ENCODE data around the gene TLE6. TPM values are rescaled to one million over a fixed set of nuclear protein-coding genes. Genes with fewer than 3 reads are reported as not detected.

TLE6 gene
- total and polyA plus RNA-seq, 10 of the 15 experiments (the other 5 are each of a cell fraction or from before 2014, with no cell fraction given): 2.7 to 13.8 (median 6.4) TPM

DNA sequence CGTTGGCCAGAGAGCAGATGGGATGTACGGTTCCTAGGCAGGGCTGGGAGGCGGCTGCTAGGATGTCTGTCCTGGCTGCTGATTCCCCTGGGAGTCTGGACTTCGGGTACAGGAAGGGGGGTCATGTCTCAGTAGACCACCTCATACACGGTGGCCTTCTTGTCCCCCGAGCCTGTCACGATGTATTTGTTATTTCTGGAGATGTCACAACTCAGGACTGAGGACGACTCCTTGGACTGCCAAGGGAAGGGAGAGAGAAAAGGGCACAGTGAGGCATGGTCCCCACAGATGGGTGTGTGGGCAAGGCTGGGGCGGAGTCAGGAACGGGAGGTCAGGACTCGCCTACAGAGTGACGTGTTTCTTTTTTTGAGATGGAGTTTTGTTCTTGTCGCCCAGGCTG lies 20.4 kb downstream of the TLE6 start:
- BruUV-seq (replicated peaks): no TSS peak
- H3K4me1 ChIP-seq (ENCODE audit: control insufficient read depth, insufficient read depth, low read length): no peaks in the 10 kb centered on the region
- RAD21 ChIA-PET (ENCODE audit: unreplicated experiment): no interaction called here
- H4K20me1 ChIP-seq (ENCODE audit: control insufficient read depth, insufficient read depth): no peaks in the 10 kb centered on the region
- in situ Hi-C loops (cut with MboI) (no loop called here), intact Hi-C loops (cut with micrococcal nuclease; ENCODE audit: unreplicated experiment) (no loop called here)
- H3K27ac ChIP-seq (ENCODE audit: control insufficient read depth, insufficient read depth): no peak overlapping the region
- SMC1A ChIA-PET (ENCODE audit: uncharacterized antibody, unreplicated experiment): no interaction called here
- CTCF ChIA-PET: no interaction called here
- H3K9me3 ChIP-seq (replicated peaks; ENCODE audit: control insufficient read depth, insufficient read depth, low read length): no peaks in the 10 kb centered on the region
- DNase-seq (ENCODE audit: low read depth, low spot score) (no peak), ATAC-seq (no peak), FAIRE-seq (no peak)
- no peak overlapping the region for H3K4me3 ChIP-seq
- no peaks in the 10 kb centered on the region for H3K27me3 ChIP-seq (replicated peaks in 1 of 2; ENCODE audit: control insufficient read depth in 2 of 2, insufficient read depth in 2 of 2, low read length in 1 of 2)
- H3K9ac ChIP-seq (ENCODE audit: control insufficient read depth, insufficient read depth, low read length): no peak overlapping the region
- WGBS (ENCODE audit: insufficient coverage, insufficient replicate concordance, low lambda C conversion rate, missing lambda C conversion rate): 49% methylated on average over 13 of the region's 13 CpGs
- H3K4me2 ChIP-seq (ENCODE audit: control insufficient read depth, insufficient read depth): no peak overlapping the region
- no peak overlapping the region for H2AFZ ChIP-seq (ENCODE audit: control insufficient read depth, low read depth, low read length)
- TF ChIP-seq, protein P1, sequence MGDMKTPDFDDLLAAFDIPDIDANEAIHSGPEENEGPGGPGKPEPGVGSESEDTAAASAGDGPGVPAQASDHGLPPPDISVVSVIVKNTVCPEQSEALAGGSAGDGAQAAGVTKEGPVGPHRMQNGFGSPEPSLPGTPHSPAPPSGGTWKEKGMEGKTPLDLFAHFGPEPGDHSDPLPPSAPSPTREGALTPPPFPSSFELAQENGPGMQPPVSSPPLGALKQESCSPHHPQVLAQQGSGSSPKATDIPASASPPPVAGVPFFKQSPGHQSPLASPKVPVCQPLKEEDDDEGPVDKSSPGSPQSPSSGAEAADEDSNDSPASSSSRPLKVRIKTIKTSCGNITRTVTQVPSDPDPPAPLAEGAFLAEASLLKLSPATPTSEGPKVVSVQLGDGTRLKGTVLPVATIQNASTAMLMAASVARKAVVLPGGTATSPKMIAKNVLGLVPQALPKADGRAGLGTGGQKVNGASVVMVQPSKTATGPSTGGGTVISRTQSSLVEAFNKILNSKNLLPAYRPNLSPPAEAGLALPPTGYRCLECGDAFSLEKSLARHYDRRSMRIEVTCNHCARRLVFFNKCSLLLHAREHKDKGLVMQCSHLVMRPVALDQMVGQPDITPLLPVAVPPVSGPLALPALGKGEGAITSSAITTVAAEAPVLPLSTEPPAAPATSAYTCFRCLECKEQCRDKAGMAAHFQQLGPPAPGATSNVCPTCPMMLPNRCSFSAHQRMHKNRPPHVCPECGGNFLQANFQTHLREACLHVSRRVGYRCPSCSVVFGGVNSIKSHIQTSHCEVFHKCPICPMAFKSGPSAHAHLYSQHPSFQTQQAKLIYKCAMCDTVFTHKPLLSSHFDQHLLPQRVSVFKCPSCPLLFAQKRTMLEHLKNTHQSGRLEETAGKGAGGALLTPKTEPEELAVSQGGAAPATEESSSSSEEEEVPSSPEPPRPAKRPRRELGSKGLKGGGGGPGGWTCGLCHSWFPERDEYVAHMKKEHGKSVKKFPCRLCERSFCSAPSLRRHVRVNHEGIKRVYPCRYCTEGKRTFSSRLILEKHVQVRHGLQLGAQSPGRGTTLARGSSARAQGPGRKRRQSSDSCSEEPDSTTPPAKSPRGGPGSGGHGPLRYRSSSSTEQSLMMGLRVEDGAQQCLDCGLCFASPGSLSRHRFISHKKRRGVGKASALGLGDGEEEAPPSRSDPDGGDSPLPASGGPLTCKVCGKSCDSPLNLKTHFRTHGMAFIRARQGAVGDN (IDR thresholded peaks at IDR 0.05): no peak
- no peak for TF ChIP-seq RB1 (IDR thresholded peaks at IDR 0.05; ENCODE audit: borderline replicate concordance)
- no peaks in the 10 kb centered on the region for H3K36me3 ChIP-seq (ENCODE audit: control insufficient read depth in 2 of 2, insufficient read depth in 2 of 2, low read length in 1 of 2)
- POLR2A ChIA-PET: no interaction called here
- H3K79me2 ChIP-seq (ENCODE audit: control insufficient read depth, insufficient read depth, low read length): no peaks in the 10 kb centered on the region

DNA sequence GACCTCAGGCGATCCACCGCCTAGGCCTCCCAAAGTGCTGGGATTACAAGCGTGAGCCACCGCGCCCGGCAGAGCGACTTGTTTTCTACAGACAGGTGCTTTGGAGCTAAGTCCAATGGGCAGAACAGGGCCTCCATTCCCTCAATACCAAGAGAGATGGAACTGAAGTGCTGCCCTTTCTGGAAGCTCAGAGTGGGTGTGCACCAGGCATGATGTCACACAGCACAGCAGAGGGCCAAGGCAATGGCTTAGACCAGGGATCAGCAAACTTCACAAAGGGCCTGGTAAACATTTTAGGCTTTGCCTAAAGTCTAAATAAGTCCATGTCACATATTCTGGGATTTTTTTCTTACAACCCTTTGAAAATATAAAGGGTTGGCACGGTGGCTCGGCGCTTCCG lies 21.3 kb downstream of the TLE6 start:
- intact Hi-C loops (cut with micrococcal nuclease; ENCODE audit: unreplicated experiment) (no loop called here), in situ Hi-C loops (cut with MboI) (no loop called here)
- Histone ChIP-seq H4K20me1 (ENCODE audit: control insufficient read depth, insufficient read depth) (no peaks in the 10 kb centered on the region), H3K4me1 (ENCODE audit: control insufficient read depth, insufficient read depth, low read length) (no peaks in the 10 kb centered on the region), H3K9me3 (replicated peaks; ENCODE audit: control insufficient read depth, insufficient read depth, low read length) (no peaks in the 10 kb centered on the region), H2AFZ (ENCODE audit: control insufficient read depth, low read depth, low read length) (no peak overlapping the region), H3K4me3 (no peak overlapping the region), H3K4me2 (ENCODE audit: control insufficient read depth, insufficient read depth) (no peak overlapping the region), H3K27me3 (replicated peaks in 1 of 2; ENCODE audit: control insufficient read depth in 2 of 2, insufficient read depth in 2 of 2, low read length in 1 of 2) (no peaks in the 10 kb centered on the region), H3K79me2 (ENCODE audit: control insufficient read depth, insufficient read depth, low read length) (no peaks in the 10 kb centered on the region), H3K9ac (ENCODE audit: control insufficient read depth, insufficient read depth, low read length) (no peak overlapping the region), H3K27ac (ENCODE audit: control insufficient read depth, insufficient read depth) (no peak overlapping the region), H3K36me3 (ENCODE audit: control insufficient read depth in 2 of 2, insufficient read depth in 2 of 2, low read length in 1 of 2) (no peaks in the 10 kb centered on the region)
- ChIA-PET POLR2A (no interaction called here), CTCF (no interaction called here), SMC1A (ENCODE audit: uncharacterized antibody, unreplicated experiment) (no interaction called here), RAD21 (ENCODE audit: unreplicated experiment) (no interaction called here)
- DNase-seq (ENCODE audit: low read depth, low spot score) (no peak), FAIRE-seq (no peak), ATAC-seq (no peak)
- BruUV-seq (replicated peaks): no TSS peak
- WGBS (ENCODE audit: insufficient coverage, insufficient replicate concordance, low lambda C conversion rate, missing lambda C conversion rate): 81% methylated on average over 11 of the region's 11 CpGs
- no peak for TF ChIP-seq PAX5 (IDR thresholded peaks at IDR 0.05; ENCODE audit: borderline replicate concordance, low read depth, low read length)
- TF ChIP-seq, protein P2, sequence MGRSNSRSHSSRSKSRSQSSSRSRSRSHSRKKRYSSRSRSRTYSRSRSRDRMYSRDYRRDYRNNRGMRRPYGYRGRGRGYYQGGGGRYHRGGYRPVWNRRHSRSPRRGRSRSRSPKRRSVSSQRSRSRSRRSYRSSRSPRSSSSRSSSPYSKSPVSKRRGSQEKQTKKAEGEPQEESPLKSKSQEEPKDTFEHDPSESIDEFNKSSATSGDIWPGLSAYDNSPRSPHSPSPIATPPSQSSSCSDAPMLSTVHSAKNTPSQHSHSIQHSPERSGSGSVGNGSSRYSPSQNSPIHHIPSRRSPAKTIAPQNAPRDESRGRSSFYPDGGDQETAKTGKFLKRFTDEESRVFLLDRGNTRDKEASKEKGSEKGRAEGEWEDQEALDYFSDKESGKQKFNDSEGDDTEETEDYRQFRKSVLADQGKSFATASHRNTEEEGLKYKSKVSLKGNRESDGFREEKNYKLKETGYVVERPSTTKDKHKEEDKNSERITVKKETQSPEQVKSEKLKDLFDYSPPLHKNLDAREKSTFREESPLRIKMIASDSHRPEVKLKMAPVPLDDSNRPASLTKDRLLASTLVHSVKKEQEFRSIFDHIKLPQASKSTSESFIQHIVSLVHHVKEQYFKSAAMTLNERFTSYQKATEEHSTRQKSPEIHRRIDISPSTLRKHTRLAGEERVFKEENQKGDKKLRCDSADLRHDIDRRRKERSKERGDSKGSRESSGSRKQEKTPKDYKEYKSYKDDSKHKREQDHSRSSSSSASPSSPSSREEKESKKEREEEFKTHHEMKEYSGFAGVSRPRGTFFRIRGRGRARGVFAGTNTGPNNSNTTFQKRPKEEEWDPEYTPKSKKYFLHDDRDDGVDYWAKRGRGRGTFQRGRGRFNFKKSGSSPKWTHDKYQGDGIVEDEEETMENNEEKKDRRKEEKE (IDR thresholded peaks at IDR 0.05): no peak
- no peak for TF ChIP-seq CHD2 (IDR thresholded peaks at IDR 0.05; ENCODE audit: borderline replicate concordance, low read depth, low read length)
- no peak for TF ChIP-seq RUNX3 (IDR thresholded peaks at IDR 0.05; ENCODE audit: low read length)
- TF ChIP-seq NFYA (IDR thresholded peaks at IDR 0.05; ENCODE audit: borderline replicate concordance, low read depth, low read length): no peak
- TF ChIP-seq EZH2 (IDR thresholded peaks at IDR 0.05; ENCODE audit: borderline replicate concordance, control insufficient read depth, low read depth, low read length): no peak
- TF ChIP-seq ZNF217 (IDR thresholded peaks at IDR 0.05): no peak
- no peak for TF ChIP-seq CEBPB (IDR thresholded peaks at IDR 0.05; ENCODE audit: borderline replicate concordance in 1 of 2, low read depth in 2 of 2, low read length in 2 of 2)
- TF ChIP-seq TAF1 (IDR thresholded peaks at IDR 0.05; ENCODE audit: borderline replicate concordance, low read depth, low read length): no peak
- no peak for TF ChIP-seq NFIC (IDR thresholded peaks at IDR 0.05; ENCODE audit: low read depth, low read length)
- TF ChIP-seq CHD4 (IDR thresholded peaks at IDR 0.05): no peak

Measured in GM12878 (cell line).